H1 (cell line): ENCODE results near the gene ZBTB7A. TPM values are rescaled to one million over a fixed set of nuclear protein-coding genes. Genes with fewer than 3 reads are reported as not detected.

Source experiments
- CTCF ChIA-PET: fragments of 300-600 bp; sonication (Branson Sonifier 250); formaldehyde crosslinking; loops from one replicate; lab custom pipeline; 2021; ENCODE audit not compliant: partially characterized antibody; lab: Charles Lee
- POLR2A ChIA-PET: fragments of 300-600 bp; sonication (Branson Sonifier 250); formaldehyde crosslinking; loops from one replicate; lab custom pipeline; 2021; ENCODE audit warnings: inconsistent platforms; ENCODE audit not compliant: partially characterized antibody; lab: Charles Lee
- DNase-seq, 2 experiments: peaks; one replicate each; pipeline versions ENCODE4 v3.0.0 to v3.0.0-alpha.2; 2010 to 2022; ENCODE audit warnings: low spot score in 2 of 2, low read depth in 1 of 2, mixed read lengths in 1 of 2
- FAIRE-seq: peaks from 2 replicates; lab custom pipeline; 2011; peaks lifted over from hg19 to GRCh38; lab: Jason Lieb, UNC
- H2AFZ ChIP-seq: 2 replicates; pipeline ENCODE4 v1.8.1; 2012; ENCODE audit warnings: low read length, inconsistent platforms
- H2AK5ac ChIP-seq: 2 replicates; pipeline ENCODE4 v1.6.1; 2013; ENCODE audit warnings: low read depth, low read length
- H2BK120ac ChIP-seq: replicated peaks from 2 replicates; pipeline ENCODE3; 2013; ENCODE audit warnings: low read depth, low read length, inconsistent platforms
- H2BK12ac ChIP-seq: 2 replicates; pipeline ENCODE4 v1.6.1; 2013; ENCODE audit warnings: low read depth, low read length
- H2BK15ac ChIP-seq: 2 replicates; pipeline ENCODE4 v1.6.1; 2013; ENCODE audit warnings: low read length
- H2BK20ac ChIP-seq: 2 replicates; pipeline ENCODE4 v1.6.1; 2013; ENCODE audit warnings: low read length
- H2BK5ac ChIP-seq: 2 replicates; pipeline ENCODE4 v1.6.1; 2013; ENCODE audit warnings: low read depth, low read length
- H3K14ac ChIP-seq: 2 replicates; pipeline ENCODE4 v1.6.1; 2013; ENCODE audit warnings: inconsistent platforms; ENCODE audit not compliant: insufficient read length
- H3K18ac ChIP-seq: 2 replicates; pipeline ENCODE4 v1.6.1; 2013; ENCODE audit warnings: low read length; ENCODE audit errors: extremely low read depth
- H3K23ac ChIP-seq: 2 replicates; pipeline ENCODE4 v1.6.1; 2013; ENCODE audit warnings: inconsistent platforms; ENCODE audit not compliant: insufficient read length
- H3K23me2 ChIP-seq: 2 replicates; pipeline ENCODE4 v1.6.1; 2013; ENCODE audit warnings: low read depth, low read length
- H3K27ac ChIP-seq: 2 replicates; pipeline ENCODE4 v1.6.1; 2011; ENCODE audit warnings: low read depth, low read length, inconsistent platforms
- H3K27me3 ChIP-seq, 4 experiments: replicated peaks in 1 of 4; 1 replicate in 1 of 4; 2 replicates in 3 of 4; pipeline versions ENCODE4 v1.6.1 to v1.8.1; 2011 to 2013; ENCODE audit warnings: low read length in 3 of 4, mild to moderate bottlenecking in 3 of 4, inconsistent platforms in 2 of 4, mixed read lengths in 2 of 4, moderate library complexity in 1 of 4; ENCODE audit not compliant: control insufficient read depth in 3 of 4, insufficient read depth in 3 of 4; ENCODE audit errors: extremely low read depth in 1 of 4
- H3K36me3 ChIP-seq, 4 experiments: 2 replicates each; pipeline versions ENCODE4 v1.6.1 to v1.8.1; 2011 to 2013; ENCODE audit warnings: mild to moderate bottlenecking in 4 of 4, low read length in 3 of 4, moderate library complexity in 2 of 4, control low read depth in 1 of 4, inconsistent platforms in 1 of 4; ENCODE audit not compliant: insufficient read depth in 4 of 4, control insufficient read depth in 2 of 4
- H3K4ac ChIP-seq: replicated peaks from 2 replicates; pipeline ENCODE3; 2013; ENCODE audit warnings: low read length, low read depth, mixed read lengths, inconsistent platforms; ENCODE audit not compliant: insufficient read length
- H3K4me1 ChIP-seq, 4 experiments: replicated peaks in 1 of 4; 1 replicate in 1 of 4; 2 replicates in 3 of 4; pipeline versions ENCODE4 v1.6.1 to v1.8.1; 2011 to 2013; ENCODE audit warnings: low read length in 3 of 4, inconsistent platforms in 2 of 4, mixed read lengths in 1 of 4; ENCODE audit not compliant: insufficient read depth in 4 of 4, control insufficient read depth in 3 of 4
- H3K4me2 ChIP-seq, 2 experiments: 2 replicates each; pipeline versions ENCODE4 v1.6.1 to v1.8.1; 2011 to 2013; ENCODE audit warnings: low read depth in 2 of 2, low read length in 2 of 2, control low read depth in 1 of 2, inconsistent platforms in 1 of 2, mild to moderate bottlenecking in 1 of 2; ENCODE audit not compliant: insufficient read depth in 1 of 2
- H3K4me3 ChIP-seq, 4 experiments: fragments of 200-600, 300-600 bp in 1 of 4; sonication (generic), shearing (Covaris generic), sonication (Bioruptor Twin) in 1 of 4; 2 replicates each; pipeline versions ENCODE4 v1.5.1 to v1.8.1; 2011 to 2016; ENCODE audit warnings: low read length in 4 of 4, low read depth in 3 of 4, control low read depth in 2 of 4, inconsistent platforms in 2 of 4, mild to moderate bottlenecking in 2 of 4, mixed read lengths in 1 of 4, moderate library complexity in 1 of 4; ENCODE audit not compliant: insufficient read depth in 2 of 4; ENCODE audit errors: extremely low read depth in 1 of 4
- H3K56ac ChIP-seq: replicated peaks from 2 replicates; pipeline ENCODE3; 2013; ENCODE audit warnings: low read depth, mild to moderate bottlenecking, mixed read lengths, low read length, inconsistent platforms; ENCODE audit not compliant: insufficient read length
- H3K79me1 ChIP-seq: 2 replicates; pipeline ENCODE4 v1.6.1; 2013; ENCODE audit warnings: low read depth, low read length, control low read depth
- H3K79me2 ChIP-seq, 2 experiments: 2 replicates each; pipeline versions ENCODE4 v1.6.1 to v1.8.1; 2012 to 2013; ENCODE audit warnings: low read length in 2 of 2, mild to moderate bottlenecking in 2 of 2, inconsistent platforms in 1 of 2; ENCODE audit not compliant: insufficient read depth in 2 of 2, control insufficient read depth in 1 of 2
- H3K9ac ChIP-seq, 4 experiments: replicated peaks in 1 of 4; 1 replicate in 1 of 4; 2 replicates in 3 of 4; pipeline versions ENCODE4 v1.6.1 to v1.8.1; 2011 to 2013; ENCODE audit warnings: low read depth in 3 of 4, low read length in 3 of 4, control low read depth in 2 of 4, mild to moderate bottlenecking in 2 of 4, moderate library complexity in 2 of 4, inconsistent platforms in 1 of 4; ENCODE audit errors: extremely low read depth in 1 of 4
- H3K9me3 ChIP-seq, 2 experiments: 2 replicates each; pipeline versions ENCODE4 v1.6.1 to v1.8.1; 2012 to 2013; ENCODE audit warnings: mild to moderate bottlenecking in 2 of 2, moderate library complexity in 2 of 2, control low read depth in 1 of 2, inconsistent platforms in 1 of 2, low read depth in 1 of 2, low read length in 1 of 2, mixed read lengths in 1 of 2; ENCODE audit not compliant: insufficient read depth in 2 of 2
- H4K20me1 ChIP-seq, 2 experiments: replicated peaks in 1 of 2; 2 replicates each; pipeline versions ENCODE3 to v1.8.1; 2011 to 2013; ENCODE audit warnings: inconsistent platforms in 2 of 2, low read length in 2 of 2, mild to moderate bottlenecking in 1 of 2; ENCODE audit not compliant: insufficient read depth in 2 of 2, control insufficient read depth in 1 of 2
- H4K5ac ChIP-seq: 2 replicates; pipeline ENCODE4 v1.6.1; 2013; ENCODE audit warnings: low read length, low read depth, mixed read lengths, inconsistent platforms; ENCODE audit not compliant: insufficient read length
- H4K8ac ChIP-seq: 2 replicates; pipeline ENCODE4 v1.8.0; 2013; ENCODE audit warnings: mild to moderate bottlenecking, moderate library complexity, low read length, inconsistent platforms; ENCODE audit not compliant: insufficient read depth; ENCODE audit errors: extremely low read depth
- H4K91ac ChIP-seq: replicated peaks from 2 replicates; pipeline ENCODE3; 2013; ENCODE audit warnings: low read length, mixed read lengths, inconsistent platforms; ENCODE audit not compliant: insufficient read length
- BCL11A ChIP-seq, 2 experiments: IDR thresholded peaks; one replicate each; pipeline ENCODE4 v1.6.1; 2011; ENCODE audit warnings: low read depth in 2 of 2, low read length in 2 of 2, mild to moderate bottlenecking in 2 of 2
- CBX8 ChIP-seq: fragments of 300-800, 300-1000 bp; sonication (generic); IDR thresholded peaks from 2 replicates; pipeline ENCODE4 v1.7.1; 2016; ENCODE audit warnings: low read depth, low read length, borderline replicate concordance
- JUN ChIP-seq: IDR thresholded peaks from 2 replicates; pipeline ENCODE4 v1.6.1; 2011; ENCODE audit warnings: low read depth, mild to moderate bottlenecking, improper control_type of control experiment, low read length
- KDM1A ChIP-seq: fragments of 200-600, 300-600 bp; sonication (generic); IDR thresholded peaks from 2 replicates; pipeline ENCODE4 v1.7.1; 2016; ENCODE audit warnings: mild to moderate bottlenecking, low read length, borderline replicate concordance
- NRF1 ChIP-seq: IDR thresholded peaks from 2 replicates; pipeline ENCODE4 v1.6.1; 2011; ENCODE audit warnings: mild to moderate bottlenecking, low read depth, low read length, improper control_type of control experiment
- SAP30 ChIP-seq: fragments of 300-600 bp; sonication (generic); IDR thresholded peaks from 2 replicates; pipeline ENCODE4 v1.7.1; 2012; ENCODE audit warnings: low read length, moderate library complexity, mild to moderate bottlenecking, inconsistent platforms; ENCODE audit not compliant: insufficient read depth, insufficient replicate concordance
- SIN3A ChIP-seq, 2 experiments: IDR thresholded peaks in 1 of 2; conservative IDR thresholded peaks in 1 of 2; 2 replicates each; pipeline ENCODE4 v1.6.1; 2011 to 2012; ENCODE audit warnings: low read length in 2 of 2, improper control_type of control experiment in 1 of 2, low read depth in 1 of 2, mild to moderate bottlenecking in 1 of 2
- SIRT6 ChIP-seq: IDR thresholded peaks from one replicate; pipeline ENCODE4 v1.7.1; 2012; ENCODE audit warnings: low read length, inconsistent platforms
- ZNF274 ChIP-seq: IDR thresholded peaks from 2 replicates; pipeline ENCODE4 v1.7.0; 2012; ENCODE audit warnings: low read length, borderline replicate concordance; ENCODE audit errors: extremely low read depth
- WGBS, 2 experiments: shearing (Covaris generic) in 1 of 2; methylation state at CpG; one replicate each; pipeline versions ENCODE4 v1.1.6 to v1.1.7; 2013 to 2015; ENCODE audit warnings: low lambda C conversion rate in 2 of 2, mixed read lengths in 2 of 2, inconsistent platforms in 1 of 2, low coverage in 1 of 2, missing lambda C conversion rate in 1 of 2; ENCODE audit not compliant: insufficient replicate concordance in 2 of 2, insufficient coverage in 1 of 2, insufficient read length in 1 of 2; ENCODE audit errors: extremely low coverage in 1 of 2, missing lambda C conversion rate in 1 of 2; 5-methylcytosine and 5-hydroxymethylcytosine counted together
- polyA plus RNA-seq, 7 experiments: library from polyadenylated mRNA; depleted of rRNA in 3 of 7; stranded (reverse) in 5 of 7; unstranded in 2 of 7; fragments of >200 nt in 5 of 7; fragments of 200-250 nt in 2 of 7; gene quantifications; 1 replicate in 5 of 7; 2 replicates in 1 of 7; 4 replicates in 1 of 7; pipeline versions ENCODE4 v1.2.1 to v1.2.3, GENCODE V29; 2011 to 2013; ENCODE audit warnings: missing spikeins in 2 of 7, mixed read lengths in 2 of 7
- total RNA-seq: library from RNA; stranded (reverse); fragmentation: NEBNext Ultra II Directional; extraction: Animal tissue kit (Norgen Biotek cat#: 25700); gene quantifications from 2 replicates; pipeline ENCODE4 v1.2.1, GENCODE V29; 2021
- TF ChIP-seq, protein P1 (sequence below), 3 experiments: IDR thresholded peaks; 1 replicate in 2 of 3; 2 replicates in 1 of 3; pipeline versions ENCODE4 v1.5.1 to v1.6.1; 2011; ENCODE audit warnings: low read length in 3 of 3, mild to moderate bottlenecking in 3 of 3, inconsistent platforms in 2 of 3, low read depth in 1 of 3, moderate library complexity in 1 of 3; ENCODE audit not compliant: insufficient read depth in 1 of 3; ENCODE audit errors: control extremely low read depth in 1 of 3

Gene ZBTB7A
- total and polyA plus RNA-seq, 2 of the 8 experiments (the other 6 are each of a cell fraction or from before 2014, with no cell fraction given) = 5.6 to 17.8 TPM

DNA sequence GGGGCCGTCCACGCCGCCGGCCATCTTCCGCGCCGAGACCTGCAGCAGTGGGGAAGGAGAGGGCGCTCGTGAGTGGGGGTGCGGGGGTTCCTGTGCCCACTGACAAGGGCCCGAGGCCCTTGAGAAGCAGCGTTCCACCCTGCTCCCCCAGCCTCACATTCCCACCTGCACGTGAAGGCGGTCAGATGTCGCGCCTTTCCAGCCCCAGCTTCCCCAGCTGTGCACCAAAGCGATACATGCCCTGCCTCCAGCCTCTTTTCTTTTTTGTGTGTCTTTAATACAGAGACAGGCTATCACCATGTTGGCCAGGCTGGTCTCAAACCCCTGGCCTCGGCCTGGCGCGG lies 11.5 kb downstream of the ZBTB7A start:
- Histone ChIP-seq H3K27ac (no peak overlapping the region), H3K79me1 (peaks cover 26% of the 10 kb centered on the region), H3K23me2 (0 out of 2 replicates have a peak, but pooled peaks cover 3% of the 10 kb centered on the region), H3K4ac (no peak overlapping the region), H3K56ac (no peak overlapping the region), H4K20me1 (peaks cover 36 to 48% of the 10 kb centered on the region in 2 experiments), H3K4me2 (no peak overlapping the region), H3K79me2 (peaks cover 5 to 67% of the 10 kb centered on the region in 2 experiments; a peak in 3 of 4 replicates), H2BK120ac (no peak overlapping the region), H3K4me1 (peaks cover 0 to 12% (median 4%) of the 10 kb centered on the region in 4 experiments; a peak in 3 of 7 replicates), H3K4me3 (no peak overlapping the region), H3K9me3 (no peaks in the 10 kb centered on the region), H4K91ac (no peak overlapping the region), H3K14ac (no peak overlapping the region), H3K36me3 (peaks cover 2 to 24% (median 13%) of the 10 kb centered on the region in 4 experiments), H2BK12ac (no peak overlapping the region), H2BK20ac (no peak overlapping the region), H2BK5ac (no peak overlapping the region), H3K23ac (no peak overlapping the region), H2AK5ac (no peak overlapping the region), H4K5ac (no peak overlapping the region), H3K18ac (no peak overlapping the region), H3K9ac (no peak overlapping the region), H3K27me3 (no peaks in the 10 kb centered on the region), H2BK15ac (no peak overlapping the region), H2AFZ (no peak overlapping the region), H4K8ac (no peak overlapping the region; the same call in 1 of the 2 replicates)
- POLR2A ChIA-PET = interaction anchor here (0.8 to 1.9 kb wide), 3 partner anchors 8 to 75 kb away, joined by 3 to 5 read pairs (median 5); no protein-coding TSS in a partner anchor
- DNase-seq = no peak
- CTCF ChIA-PET = no interaction called here
- FAIRE-seq = no peak
- 97% methylated on average over 18 of the region's 20 CpGs; no CpG with 5 or more reads in 1 of the 2 experiments for WGBS, 2 experiments
- no peak for TF ChIP-seq SIN3A (conservative IDR thresholded peaks at IDR 0.05 in 1 of 2, IDR thresholded peaks at IDR 0.05 in 1 of 2; ENCODE audit: low read depth in 1 of 2, low read length in 2 of 2)
- no peak for TF ChIP-seq SIRT6
- no peak for TF ChIP-seq KDM1A
- no peak for TF ChIP-seq CBX8
- TF ChIP-seq BCL11A (IDR thresholded peaks at IDR 0.05; ENCODE audit: low read depth in 2 of 2, low read length in 2 of 2) = no peak
- no peak for TF ChIP-seq NRF1
- TF ChIP-seq, protein P1, sequence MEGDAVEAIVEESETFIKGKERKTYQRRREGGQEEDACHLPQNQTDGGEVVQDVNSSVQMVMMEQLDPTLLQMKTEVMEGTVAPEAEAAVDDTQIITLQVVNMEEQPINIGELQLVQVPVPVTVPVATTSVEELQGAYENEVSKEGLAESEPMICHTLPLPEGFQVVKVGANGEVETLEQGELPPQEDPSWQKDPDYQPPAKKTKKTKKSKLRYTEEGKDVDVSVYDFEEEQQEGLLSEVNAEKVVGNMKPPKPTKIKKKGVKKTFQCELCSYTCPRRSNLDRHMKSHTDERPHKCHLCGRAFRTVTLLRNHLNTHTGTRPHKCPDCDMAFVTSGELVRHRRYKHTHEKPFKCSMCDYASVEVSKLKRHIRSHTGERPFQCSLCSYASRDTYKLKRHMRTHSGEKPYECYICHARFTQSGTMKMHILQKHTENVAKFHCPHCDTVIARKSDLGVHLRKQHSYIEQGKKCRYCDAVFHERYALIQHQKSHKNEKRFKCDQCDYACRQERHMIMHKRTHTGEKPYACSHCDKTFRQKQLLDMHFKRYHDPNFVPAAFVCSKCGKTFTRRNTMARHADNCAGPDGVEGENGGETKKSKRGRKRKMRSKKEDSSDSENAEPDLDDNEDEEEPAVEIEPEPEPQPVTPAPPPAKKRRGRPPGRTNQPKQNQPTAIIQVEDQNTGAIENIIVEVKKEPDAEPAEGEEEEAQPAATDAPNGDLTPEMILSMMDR (IDR thresholded peaks at IDR 0.05; ENCODE audit: control extremely low read depth in 1 of 3, insufficient read depth in 1 of 3, low read depth in 1 of 3, low read length in 3 of 3) = no peak
- no peak for TF ChIP-seq SAP30
- no peak for TF ChIP-seq JUN
- TF ChIP-seq ZNF274 = no peak
